GM23338 (cell line): ENCODE measurements around the gene LUC7L. TPM values are rescaled to one million over a fixed set of nuclear protein-coding genes. Genes with fewer than 3 reads are reported as not detected.

Experiments used
- ATAC-seq: fragments of 200-7000 bp; cut with Tn5 transposase; 3 replicates; pipeline ENCODE4 v1.9.1; 2020
- DNase-seq: peaks from one replicate; pipeline ENCODE4 v3.0.0-alpha.2; 2015; ENCODE audit warnings: low spot score
- H2AFZ ChIP-seq: fragments of 200-600 bp; sonication (generic); 2 replicates; pipeline ENCODE4 v1.8.0; 2016; ENCODE audit warnings: antibody characterized with exemption, mild to moderate bottlenecking, moderate library complexity
- H3F3A ChIP-seq: fragments of 200-600 bp; sonication (generic); replicated peaks from 2 replicates; pipeline ENCODE4 v1.8.0; 2017; ENCODE audit warnings: antibody characterized with exemption, mixed run types, low read depth
- H3K27ac ChIP-seq: fragments of 200-600 bp; sonication (generic); 2 replicates; pipeline ENCODE4 v1.6.1; 2016; ENCODE audit warnings: low read depth
- H3K27me3 ChIP-seq: fragments of 200-600 bp; sonication (generic); 2 replicates; pipeline ENCODE4 v1.8.0; 2016; ENCODE audit warnings: mild to moderate bottlenecking, mixed run types, moderate library complexity; ENCODE audit not compliant: insufficient read depth
- H3K36me3 ChIP-seq: fragments of 200-600 bp; sonication (generic); 2 replicates; pipeline ENCODE4 v1.8.0; 2016; ENCODE audit warnings: mild to moderate bottlenecking; ENCODE audit not compliant: insufficient read depth
- H3K4me1 ChIP-seq: fragments of 200-600 bp; sonication (generic); 2 replicates; pipeline ENCODE4 v1.8.0; 2016; ENCODE audit warnings: mild to moderate bottlenecking, moderate library complexity; ENCODE audit not compliant: insufficient read depth
- H3K4me2 ChIP-seq: fragments of 200-600 bp; sonication (generic); 2 replicates; pipeline ENCODE4 v1.7.1; 2017; ENCODE audit warnings: mixed run types
- H3K4me3 ChIP-seq: fragments of 200-600 bp; sonication (generic); 2 replicates; pipeline ENCODE4 v1.6.1; 2016; ENCODE audit warnings: mixed run types
- H3K79me2 ChIP-seq: fragments of 200-600 bp; sonication (generic); replicated peaks from 2 replicates; pipeline ENCODE4 v1.8.0; 2017; ENCODE audit warnings: mild to moderate bottlenecking; ENCODE audit not compliant: insufficient read depth
- H3K9me2 ChIP-seq: fragments of 200-600 bp; sonication (generic); 2 replicates; pipeline ENCODE4 v1.8.0; 2017; ENCODE audit not compliant: insufficient read depth
- H4K20me1 ChIP-seq: fragments of 200-600 bp; sonication (generic); replicated peaks from 2 replicates; pipeline ENCODE4 v1.8.0; 2017; ENCODE audit warnings: mild to moderate bottlenecking; ENCODE audit not compliant: insufficient read depth
- H3K27ac Mint-ChIP-seq: 2 replicates; pipeline ENCODE4 v1.8.0; 2020; ENCODE audit warnings: inconsistent platforms, mild to moderate bottlenecking, moderate library complexity, mixed read lengths
- H3K27me3 Mint-ChIP-seq: 3 replicates; pipeline ENCODE4 v1.8.0; 2022; ENCODE audit warnings: low read depth, mild to moderate bottlenecking, moderate library complexity, mixed read lengths, inconsistent platforms; ENCODE audit not compliant: insufficient read depth, poor library complexity
- H3K36me3 Mint-ChIP-seq: 3 replicates; pipeline ENCODE4 v1.8.0; 2021; ENCODE audit warnings: low read depth, mild to moderate bottlenecking, inconsistent platforms, moderate library complexity, mixed read lengths
- H3K4me1 Mint-ChIP-seq: 3 replicates; pipeline ENCODE4 v1.8.0; 2020; ENCODE audit warnings: mild to moderate bottlenecking, inconsistent platforms, mixed read lengths
- H3K4me3 Mint-ChIP-seq: 3 replicates; pipeline ENCODE4 v1.8.0; 2021; ENCODE audit warnings: moderate library complexity, mild to moderate bottlenecking, inconsistent platforms, mixed read lengths
- H3K9me3 Mint-ChIP-seq: 3 replicates; pipeline ENCODE4 v1.8.0; 2020; ENCODE audit warnings: moderate library complexity, mild to moderate bottlenecking, inconsistent platforms, mixed read lengths
- CREB1 ChIP-seq: fragments of 250-450 bp; sonication (Bioruptor Pico); IDR thresholded peaks from 2 replicates; pipeline ENCODE4 v1.5.0; 2020; ENCODE audit warnings: low read depth, mild to moderate bottlenecking, moderate library complexity
- CTCF ChIP-seq, 2 experiments: fragments of 200-600 bp in 1 of 2; sonication (generic) in 1 of 2; conservative IDR thresholded peaks; 2 replicates each; pipeline versions ENCODE4 v1.5.1 to v1.6.1; 2016 to 2017; ENCODE audit warnings: antibody characterized with exemption in 2 of 2, low read depth in 2 of 2, mild to moderate bottlenecking in 2 of 2, moderate library complexity in 1 of 2
- EZH2 ChIP-seq: fragments of 200-600 bp; sonication (generic); IDR thresholded peaks from one replicate; pipeline ENCODE4 v1.8.0; 2017; ENCODE audit warnings: antibody characterized with exemption, mild to moderate bottlenecking, low read depth; ENCODE audit not compliant: unreplicated experiment
- JUNB ChIP-seq: IDR thresholded peaks from one replicate; pipeline ENCODE4 v1.6.1; 2016; ENCODE audit warnings: antibody characterized with exemption; ENCODE audit not compliant: unreplicated experiment
- NANOG ChIP-seq: IDR thresholded peaks from 2 replicates; pipeline ENCODE4 v1.6.1; 2016; ENCODE audit warnings: antibody characterized with exemption, borderline replicate concordance
- POLR2AphosphoS5 ChIP-seq: IDR thresholded peaks from 2 replicates; pipeline ENCODE4 v1.6.1; 2016; ENCODE audit warnings: antibody characterized with exemption, low read depth
- ZNF114 ChIP-seq: fragments of 250-450 bp; sonication (Bioruptor Pico); IDR thresholded peaks from 2 replicates; pipeline ENCODE4 v1.5.0; 2020; ENCODE audit warnings: mild to moderate bottlenecking, moderate library complexity
- ZNF331 ChIP-seq: fragments of 250-450 bp; sonication (Bioruptor Pico); IDR thresholded peaks from 2 replicates; pipeline ENCODE4 v1.5.0; 2020; ENCODE audit warnings: low read depth, mild to moderate bottlenecking, moderate library complexity
- ZNF462 ChIP-seq: fragments of 250-450 bp; sonication (Bioruptor Pico); IDR thresholded peaks from 2 replicates; pipeline ENCODE4 v1.5.0; 2020; ENCODE audit warnings: mild to moderate bottlenecking, moderate library complexity
- polyA plus RNA-seq: library from polyadenylated mRNA; unstranded; fragments of >200 nt; fragmentation: Nextera tagmentation; extraction: Ambion mirVana; gene quantifications from 2 replicates; pipeline ENCODE4 v1.2.1, GENCODE V29; 2016
- total RNA-seq: library from RNA; depleted of rRNA; stranded (reverse); fragments of >200 nt; shearing (Covaris generic); gene quantifications from 2 replicates; pipeline ENCODE4 v1.2.3, GENCODE V29; 2014

Gene LUC7L
- total and polyA plus RNA-seq, 2 experiments from 2014 or later: 114 to 151 TPM

GRCh38 chr16:254461-254860 is 25.2 kb upstream of the LUC7L start (continued):
- TF ChIP-seq ZNF462 (no peak), JUNB (no peak), CREB1 (CRISPR knock-in tag) (no peak), EZH2 (no peak), ZNF114 (CRISPR knock-in tag) (no peak), ZNF331 (no peak), POLR2AphosphoS5 (no peak), NANOG (no peak)

GRCh38 chr16:253833-254232 is 24.6 kb upstream of the LUC7L start:
- no peak for DNase-seq
- H3K27ac Mint-ChIP-seq: no peak overlapping the region
- no peak for TF ChIP-seq CTCF (conservative IDR thresholded peaks at IDR 0.05; ENCODE audit: low read depth in 2 of 2)
- TF ChIP-seq ZNF462: no peak
- TF ChIP-seq ZNF114 (CRISPR knock-in tag): no peak
- no peak for TF ChIP-seq CREB1 (CRISPR knock-in tag)

More at GRCh38 chr16:253833-254232, 24.6 kb upstream of the LUC7L start:
- H3K36me3 Mint-ChIP-seq: peaks cover 37% of the 10 kb centered on the region; the same call in 2 of the 3 replicates
- Histone ChIP-seq H3K27me3 (no peaks in the 10 kb centered on the region), H3K4me2 (no peak overlapping the region), H4K20me1 (peaks cover 4% of the 10 kb centered on the region), H3F3A (no peaks in the 10 kb centered on the region), H2AFZ (no peak overlapping the region), H3K9me2 (no peaks in the 10 kb centered on the region), H3K4me3 (no peak overlapping the region), H3K79me2 (no peaks in the 10 kb centered on the region), H3K27ac (no peak overlapping the region), H3K36me3 (no peaks in the 10 kb centered on the region; the same call in 1 of the 2 replicates), H3K4me1 (no peaks in the 10 kb centered on the region)
- H3K27me3 Mint-ChIP-seq: peaks cover 7% of the 10 kb centered on the region
- H3K9me3 Mint-ChIP-seq: no peaks in the 10 kb centered on the region
- H3K4me3 Mint-ChIP-seq: no peak overlapping the region
- peaks cover 4% of the 10 kb centered on the region; the same call in 2 of the 3 replicates for H3K4me1 Mint-ChIP-seq
- ATAC-seq: no peak
